Medulla oblongata (tissue), 1 donor: ENCODE results near the gene HIVEP3.
A peak's percentile ranks its signal among the peaks of the same experiment; 100 is the strongest.
"Not testable (repeated sequence)": the region's sequence is repeated elsewhere in the genome, so short reads cannot be mapped to it uniquely, and the experiment has no call there.

Experiments
- DNase-seq: peaks from one replicate; pipeline ENCODE4 v3.0.0-alpha.2; 2015; ENCODE audit errors: extremely low spot score

Gene HIVEP3

DNA sequence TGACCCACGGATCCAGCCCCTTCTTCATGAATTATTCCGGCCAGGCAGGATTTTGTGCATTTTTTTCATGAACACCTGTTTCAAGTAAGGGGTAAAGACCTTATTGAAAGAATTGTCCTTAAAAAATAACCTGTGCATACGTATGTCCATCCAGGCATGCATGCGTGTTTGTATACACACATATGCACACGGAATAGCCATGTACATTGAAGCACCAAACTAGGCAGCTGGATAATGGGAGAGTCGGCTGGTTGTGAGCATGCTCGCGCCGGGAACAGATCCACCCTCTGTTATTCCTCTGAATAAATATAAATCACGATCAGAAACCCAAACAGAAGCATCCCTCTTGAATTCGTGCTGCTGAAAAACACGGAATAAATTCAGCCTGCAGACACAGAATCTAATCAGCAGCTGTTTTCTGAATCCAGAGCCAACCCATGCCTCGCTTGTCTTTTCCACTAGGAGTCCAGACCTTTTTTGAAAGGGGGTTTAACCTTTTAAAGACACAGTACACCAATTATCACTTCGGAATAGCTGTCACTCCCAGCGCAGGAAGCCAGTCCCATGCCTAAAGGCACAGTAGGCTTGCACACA lies at the start of gene HIVEP3:
Gene HIVEP3, minus strand, starts transcription at position 473 of the 594 bp plus-strand sequence.
- DNase-seq: peak; percentile 57

DNA sequence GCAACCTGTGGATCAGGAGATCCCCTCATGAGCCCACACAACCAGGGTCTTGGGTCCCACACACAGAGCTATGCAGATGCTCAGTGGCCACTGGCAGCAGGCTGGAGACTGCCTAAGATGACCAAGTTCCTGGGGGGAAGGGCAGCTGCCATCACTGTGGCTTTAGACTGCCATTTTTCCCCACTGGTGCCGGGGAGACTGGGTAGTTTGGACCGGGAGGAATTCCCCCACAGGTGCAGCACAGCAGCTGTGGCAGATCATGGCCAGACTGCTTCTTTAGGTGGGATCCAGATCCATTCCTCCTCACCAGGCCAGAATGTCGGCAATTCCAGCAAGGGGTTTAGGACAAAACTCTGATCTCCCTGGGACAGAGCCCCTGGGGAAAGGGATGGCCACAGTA lies 45.7 kb upstream of the HIVEP3 start:
- DNase-seq: no peak

DNA sequence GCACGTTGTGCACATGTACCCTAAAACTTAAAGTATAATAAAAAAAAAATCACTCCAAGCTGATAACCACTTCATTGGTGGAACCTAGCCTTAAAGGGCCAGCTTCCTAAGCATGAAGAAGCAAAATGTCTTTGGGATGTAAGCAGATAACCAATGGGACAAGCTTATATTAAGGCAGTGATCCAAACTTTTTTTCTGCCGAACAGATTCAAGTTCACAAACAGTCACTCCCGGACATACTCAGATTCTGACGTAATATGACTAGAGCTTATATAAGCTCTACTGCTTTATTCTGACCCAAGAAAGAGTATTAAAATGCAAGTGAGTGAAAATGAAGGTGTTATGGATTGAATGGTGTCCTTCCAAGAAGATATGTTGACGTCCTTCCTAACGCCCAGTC lies 44.9 kb upstream of the HIVEP3 start:
- DNase-seq: no peak

DNA sequence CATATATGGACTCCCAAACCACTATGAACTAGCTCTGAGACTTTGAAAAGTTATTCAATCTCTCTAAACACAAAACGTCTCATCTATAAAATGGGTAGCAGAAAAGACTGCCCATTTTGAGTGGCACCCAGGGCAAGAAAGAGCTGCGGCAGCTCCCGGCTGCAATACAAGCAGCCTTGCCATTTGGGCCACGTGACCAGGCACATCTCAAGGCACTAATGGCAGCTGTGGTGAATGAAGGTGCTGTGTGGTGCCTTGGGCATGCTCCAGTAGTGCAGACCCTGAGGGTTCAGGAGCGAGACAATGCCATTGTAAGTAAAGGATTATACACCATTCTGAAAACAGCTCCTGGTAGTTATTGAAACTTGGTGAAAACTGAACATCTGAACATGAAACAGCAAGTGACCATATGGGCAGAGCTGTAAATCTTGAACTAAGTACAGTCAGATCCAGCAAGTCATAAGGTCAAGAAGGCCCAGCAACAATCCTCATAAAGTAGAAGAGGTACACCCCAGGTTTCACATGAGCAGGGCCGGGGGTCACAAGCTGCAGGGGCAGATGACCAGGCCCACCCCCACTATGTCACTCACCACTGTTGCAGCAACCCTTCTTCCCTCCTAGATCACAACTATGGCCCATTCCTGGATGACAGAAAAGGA lies 39.4 kb upstream of the HIVEP3 start:
- no peak for DNase-seq

DNA sequence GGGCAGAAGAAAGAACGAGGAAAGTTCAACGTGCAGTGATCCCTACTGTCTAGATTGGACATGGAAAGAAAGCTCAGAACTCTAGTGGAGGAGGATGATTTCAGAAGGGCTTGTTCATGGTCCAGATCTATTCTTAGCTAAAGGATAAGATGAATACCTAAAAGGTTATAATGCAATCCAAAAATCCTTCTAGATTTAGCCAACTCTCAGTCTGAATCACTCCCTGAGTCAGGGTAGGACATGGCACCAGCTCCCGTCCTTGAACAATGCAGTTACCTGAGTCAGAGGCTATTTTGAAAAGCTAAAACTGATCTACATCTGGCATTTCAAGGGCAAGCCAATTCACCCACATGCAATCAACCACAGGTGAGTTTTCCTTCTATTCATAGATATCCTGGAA lies 38.8 kb upstream of the HIVEP3 start:
- DNase-seq: no peak

DNA sequence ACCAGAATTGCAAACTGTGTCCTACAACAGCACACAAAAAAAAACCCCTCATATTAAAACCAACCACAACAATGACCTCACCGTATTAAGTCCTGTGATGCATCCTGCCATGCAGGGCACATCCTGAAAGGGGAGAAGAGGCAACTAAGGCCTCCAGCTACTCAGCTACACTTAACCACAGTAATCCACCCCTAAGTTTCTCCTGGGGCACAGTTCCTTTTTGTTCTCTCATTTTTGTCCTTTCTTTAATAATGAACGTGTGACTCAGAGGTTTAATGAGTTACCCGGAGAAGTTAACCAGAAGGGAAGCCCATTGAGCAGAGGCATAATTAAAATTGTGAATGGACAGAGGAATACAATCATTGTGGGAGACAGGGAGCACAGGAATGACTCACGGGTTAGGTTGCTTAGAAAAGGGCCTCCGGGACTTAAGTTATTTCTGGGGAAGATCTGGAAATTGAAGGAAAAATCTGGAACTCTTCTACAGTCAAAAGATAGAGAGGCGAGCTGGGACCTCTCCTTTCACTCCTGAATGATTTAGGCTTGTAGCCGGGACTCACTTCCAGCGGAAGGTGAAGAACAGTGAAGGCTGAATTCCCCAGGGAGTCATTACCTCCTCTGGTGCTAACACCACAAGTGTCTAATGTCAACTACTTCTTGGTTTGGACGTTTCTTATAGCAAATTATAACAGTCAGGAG lies 36.9 kb upstream of the HIVEP3 start:
- DNase-seq: peak; percentile 4

DNA sequence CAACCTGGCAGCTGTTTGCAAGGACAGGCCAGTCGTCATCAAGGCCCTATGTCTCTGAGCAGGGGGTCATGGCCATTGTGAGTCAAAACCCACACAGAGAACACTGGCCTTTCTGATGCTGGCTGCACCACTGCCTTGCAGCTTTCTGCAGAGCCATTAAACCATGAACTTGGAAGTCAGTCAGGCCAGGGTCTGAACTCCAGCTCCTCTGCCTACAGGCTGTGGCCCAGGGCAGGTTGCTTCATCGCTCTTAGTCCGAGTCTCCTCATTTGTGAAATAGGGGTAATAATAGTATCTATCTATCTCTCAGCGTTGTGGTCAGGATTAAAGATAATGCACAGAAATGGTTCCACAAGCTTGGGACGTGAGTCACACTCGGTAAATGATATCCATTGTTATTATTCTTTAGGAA lies 35.8 kb upstream of the HIVEP3 start:
- DNase-seq: peak; percentile 10

DNA sequence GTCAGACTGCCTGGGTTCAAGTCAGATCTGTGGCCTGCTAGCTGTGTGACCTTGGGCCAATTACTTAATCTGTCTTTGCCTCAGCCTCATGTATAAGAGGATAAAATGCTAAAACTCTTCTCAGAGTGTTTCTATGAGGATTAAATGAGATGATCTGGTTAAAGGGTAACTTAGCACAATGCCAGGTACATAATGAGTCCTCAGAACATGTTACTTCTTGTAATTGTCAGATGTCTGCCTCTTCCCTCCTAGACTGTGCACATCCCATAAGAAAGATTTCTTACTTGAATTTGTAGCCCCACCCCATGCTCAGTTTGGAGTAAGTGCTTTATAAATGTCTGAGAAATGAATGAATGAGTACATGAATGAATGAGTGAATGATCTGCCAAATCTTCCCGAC lies 34.6 kb upstream of the HIVEP3 start:
- no peak for DNase-seq

DNA sequence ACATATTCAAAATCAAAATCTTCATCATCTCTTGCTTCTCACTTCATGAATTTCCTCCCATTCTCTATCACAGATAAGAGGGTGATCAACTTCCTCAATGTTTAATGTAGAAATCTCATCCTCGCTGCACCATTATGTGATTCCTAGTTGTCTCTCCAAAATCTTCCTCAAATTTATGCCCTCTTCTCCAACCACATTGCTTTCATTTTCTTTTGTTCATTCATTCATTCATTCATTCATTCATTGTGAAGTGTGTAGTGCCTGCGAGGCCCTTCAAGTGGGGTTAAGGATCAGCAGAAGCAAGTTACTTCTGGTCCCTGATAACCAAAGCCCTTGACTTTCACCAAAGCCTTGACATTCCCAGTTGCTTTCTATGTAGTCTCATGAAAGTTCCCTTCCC lies 33.5 kb upstream of the HIVEP3 start:
- no peak for DNase-seq

DNA sequence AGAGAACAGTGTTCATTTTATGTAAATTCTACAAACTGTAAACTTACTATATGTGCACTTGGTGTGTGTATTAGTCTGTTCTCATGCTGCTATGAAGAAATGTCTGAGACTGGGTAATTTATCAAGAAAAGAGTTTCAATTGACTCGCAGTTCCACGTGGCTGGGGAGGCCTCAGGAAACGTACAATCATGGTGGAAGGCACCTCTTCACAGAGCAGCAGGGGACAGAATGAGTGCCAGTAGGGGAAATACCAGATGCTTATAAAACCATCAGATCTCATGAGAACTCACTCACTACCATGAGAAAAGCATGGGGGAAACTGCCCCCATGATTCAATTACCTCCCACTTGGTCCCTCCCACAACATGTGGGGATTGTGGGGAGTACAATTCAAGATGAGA lies 32.8 kb upstream of the HIVEP3 start:
- not testable (repeated sequence) for DNase-seq

DNA sequence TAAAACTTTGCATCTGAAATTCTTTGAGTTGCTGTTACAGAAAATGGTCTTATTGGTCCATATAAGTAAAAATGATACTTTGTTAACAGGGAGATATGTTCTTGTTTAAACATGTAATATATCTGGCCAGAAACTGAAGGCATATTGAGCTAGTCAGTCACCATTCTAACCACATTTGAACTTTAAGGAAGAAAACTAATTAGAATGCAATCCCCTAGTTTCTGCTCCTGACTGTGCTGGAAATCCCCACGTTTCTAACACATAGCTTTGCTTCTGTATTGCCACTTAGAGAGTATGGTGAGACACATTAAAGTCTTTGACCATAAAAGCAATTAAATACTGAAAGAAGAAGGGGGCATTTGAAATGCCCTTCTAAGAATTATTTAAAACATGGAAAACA lies 32.1 kb upstream of the HIVEP3 start:
- no peak for DNase-seq

DNA sequence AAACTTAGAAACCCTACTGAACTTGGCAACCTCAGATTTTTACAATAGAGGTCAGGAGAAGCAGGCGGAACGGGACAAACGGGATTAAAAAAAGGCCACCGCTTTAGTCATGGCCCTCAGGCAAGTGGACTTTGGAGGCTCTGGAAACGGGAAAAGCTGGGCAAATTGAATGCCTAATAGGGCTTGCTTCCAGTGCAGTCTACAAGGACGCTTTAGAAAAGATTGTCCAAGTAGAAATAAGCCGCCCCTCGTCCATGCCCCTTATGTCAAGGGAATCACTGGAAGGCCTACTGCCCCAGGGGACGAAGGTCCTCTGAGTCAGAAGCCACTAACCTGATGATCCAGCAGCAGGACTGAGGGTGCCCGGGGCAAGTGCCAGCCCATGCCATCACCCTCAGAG lies 27.2 kb upstream of the HIVEP3 start:
- not testable (repeated sequence) for DNase-seq

DNA sequence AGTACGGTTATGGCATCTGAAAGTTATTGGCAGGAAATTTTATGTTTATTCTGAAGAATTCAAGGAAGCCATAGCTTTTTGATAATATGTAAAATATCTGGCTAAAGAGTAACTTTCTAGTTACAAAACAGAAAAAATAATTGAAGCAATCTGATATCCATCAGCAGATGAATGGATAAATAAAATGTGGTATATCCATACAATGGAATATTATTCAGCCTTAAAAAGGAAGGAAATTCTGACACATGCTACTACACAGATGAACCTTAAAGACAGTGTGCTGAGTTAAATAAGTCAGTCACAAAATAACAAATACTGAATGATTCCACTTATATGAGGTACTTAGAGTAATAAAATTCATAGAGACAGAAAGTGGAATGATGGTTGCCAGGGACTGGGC lies 25.0 kb upstream of the HIVEP3 start:
- DNase-seq: no peak

DNA sequence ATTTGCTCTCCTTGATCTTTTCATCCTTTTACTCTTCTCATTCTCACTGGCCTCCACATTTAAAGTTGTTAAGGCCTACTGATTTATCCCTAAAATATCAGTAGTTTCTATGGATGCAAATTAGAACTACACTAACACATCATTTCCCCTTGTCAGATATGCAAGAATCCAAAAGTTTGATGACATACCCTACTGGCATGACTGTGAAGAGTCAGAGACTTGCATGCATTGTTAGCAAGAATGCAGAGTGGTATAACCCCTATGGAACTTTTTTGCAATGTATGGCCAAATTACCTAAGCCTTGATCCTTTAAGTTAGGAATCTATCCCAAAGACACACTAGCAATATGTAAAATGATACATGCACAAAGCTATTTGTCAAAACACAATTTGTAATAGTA lies 23.6 kb upstream of the HIVEP3 start:
- no peak for DNase-seq

DNA sequence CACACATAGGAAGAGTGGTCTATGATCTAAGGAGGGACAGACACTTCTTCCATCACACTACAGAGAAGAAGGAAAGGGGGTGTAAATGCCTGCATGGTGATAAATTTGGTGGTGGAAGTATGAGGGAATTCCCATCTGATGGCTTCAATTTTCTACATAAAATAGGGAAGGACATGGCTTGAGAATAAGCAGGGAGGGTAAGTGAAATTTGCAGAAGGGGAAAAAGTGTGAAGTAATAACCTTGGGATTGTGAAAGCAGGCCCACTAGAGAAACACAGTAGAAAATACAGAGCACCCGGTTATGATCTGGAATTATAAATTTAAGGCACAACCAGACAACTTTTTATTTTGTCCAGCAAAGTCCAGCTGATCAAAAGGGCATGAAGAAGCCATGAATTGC lies 22.7 kb upstream of the HIVEP3 start:
- no peak for DNase-seq

DNA sequence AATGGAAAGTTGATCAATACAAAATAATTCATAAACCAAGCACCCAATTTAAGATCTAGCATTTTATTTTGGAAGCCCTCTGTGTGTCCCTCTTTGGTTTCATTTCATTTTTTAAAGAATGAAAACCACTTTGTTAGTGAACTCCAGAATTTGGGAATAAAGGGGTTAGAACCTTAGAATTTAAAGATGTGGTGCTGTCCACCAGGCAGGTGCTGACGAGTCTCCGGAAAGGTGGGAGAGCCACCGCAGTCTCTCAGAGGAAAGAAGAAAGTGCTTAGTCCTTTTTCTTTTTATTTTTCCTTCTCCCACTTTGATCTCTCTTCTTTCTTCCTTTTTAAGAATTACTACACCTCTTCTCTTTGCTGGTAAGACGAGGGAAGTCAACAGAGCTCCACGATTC lies 20.5 kb upstream of the HIVEP3 start:
- DNase-seq: no peak

DNA sequence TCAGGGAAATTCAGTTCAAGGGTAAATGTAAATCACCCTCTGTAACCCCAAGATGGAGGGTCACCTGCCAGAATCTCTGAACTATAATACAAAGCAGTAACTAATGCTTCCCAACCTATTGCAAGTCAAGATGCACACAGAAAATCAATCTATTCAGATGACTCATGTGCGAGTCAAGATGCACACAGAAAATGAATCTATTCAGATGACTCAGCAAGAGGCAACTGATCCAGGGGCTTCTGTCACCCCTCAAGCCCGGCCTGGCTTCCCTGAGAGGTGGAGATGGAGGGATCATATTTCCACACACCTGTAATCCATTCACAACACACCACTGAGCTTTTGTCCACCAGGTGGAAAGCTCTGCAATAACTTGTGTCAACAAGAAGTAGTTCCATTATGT lies 17.4 kb upstream of the HIVEP3 start:
- DNase-seq: no peak

DNA sequence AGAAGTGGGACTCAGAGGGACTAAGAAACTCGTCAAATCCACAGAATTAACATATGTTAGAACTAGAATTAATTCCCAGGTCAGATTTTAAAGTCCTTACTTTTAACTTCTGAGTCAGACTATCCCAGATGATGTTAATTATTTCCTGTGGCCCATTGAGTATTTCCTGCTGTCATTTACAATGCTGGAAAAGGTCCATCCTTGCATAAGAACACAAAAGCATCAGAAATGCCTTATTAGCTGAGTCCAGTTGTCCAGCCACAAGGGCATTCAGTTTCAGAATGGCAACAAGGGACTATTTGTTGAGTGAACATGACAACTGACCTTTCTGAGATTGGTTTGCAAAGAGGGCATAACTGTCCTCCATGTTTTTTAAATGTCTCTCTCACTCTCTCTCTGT lies 16.5 kb upstream of the HIVEP3 start:
- DNase-seq: peak; percentile 76

DNA sequence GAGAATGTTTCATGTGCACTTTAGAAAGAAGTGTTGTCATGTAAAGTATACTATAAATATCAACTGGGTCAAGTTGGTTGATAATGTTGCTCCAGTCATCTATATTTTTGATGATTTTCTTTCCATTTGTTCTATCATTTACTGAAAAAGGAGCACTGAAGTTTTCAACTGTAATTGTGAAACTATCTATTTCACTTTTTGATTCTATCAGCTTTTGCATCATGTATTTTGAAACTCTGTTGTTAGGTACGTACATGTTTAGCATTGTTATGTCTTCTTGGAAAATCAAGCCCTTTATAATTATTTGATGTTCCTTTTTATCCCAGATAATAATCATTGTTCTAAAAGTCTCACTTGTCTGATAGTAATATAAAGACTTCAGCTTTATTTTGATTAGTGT lies 14.4 kb upstream of the HIVEP3 start:
- DNase-seq: no peak

DNA sequence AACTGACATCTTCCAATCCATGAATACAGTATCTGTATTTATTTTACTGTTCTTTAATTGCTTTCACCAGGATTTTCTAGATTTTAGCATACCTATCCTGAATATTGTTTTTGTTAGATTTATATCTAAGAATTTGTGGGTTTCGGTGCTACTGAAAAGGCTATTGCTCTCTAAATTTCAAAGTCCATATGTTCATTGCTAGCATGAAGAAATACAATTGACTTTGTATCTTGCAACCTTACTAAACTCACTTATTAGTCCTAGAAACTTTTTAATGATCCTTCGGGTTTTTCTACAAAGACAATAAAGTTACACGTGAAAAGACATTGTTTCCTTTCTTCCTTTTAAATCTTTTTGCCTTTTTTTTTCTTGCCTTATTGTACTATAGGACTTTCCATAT lies 12.9 kb upstream of the HIVEP3 start:
- DNase-seq: no peak

DNA sequence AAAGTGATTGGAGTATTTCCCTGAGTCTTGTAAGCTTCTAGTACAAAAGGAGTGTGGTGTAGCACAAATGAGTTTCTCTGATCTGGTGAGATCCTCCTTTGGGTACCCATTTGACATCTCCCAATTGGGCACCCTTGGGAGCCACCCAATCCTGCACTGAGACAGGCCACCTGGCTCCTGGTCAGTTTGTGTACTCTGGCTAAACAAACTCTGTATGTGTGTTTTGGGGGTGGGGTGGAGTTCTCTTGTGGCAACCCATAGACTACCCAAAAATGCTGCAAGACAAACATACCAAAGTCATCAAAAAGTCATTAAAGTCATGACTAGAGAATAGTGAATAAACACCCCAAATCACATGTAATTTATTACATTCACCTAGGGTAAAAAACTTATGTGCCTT lies 8.4 kb upstream of the HIVEP3 start:
- DNase-seq: no peak

DNA sequence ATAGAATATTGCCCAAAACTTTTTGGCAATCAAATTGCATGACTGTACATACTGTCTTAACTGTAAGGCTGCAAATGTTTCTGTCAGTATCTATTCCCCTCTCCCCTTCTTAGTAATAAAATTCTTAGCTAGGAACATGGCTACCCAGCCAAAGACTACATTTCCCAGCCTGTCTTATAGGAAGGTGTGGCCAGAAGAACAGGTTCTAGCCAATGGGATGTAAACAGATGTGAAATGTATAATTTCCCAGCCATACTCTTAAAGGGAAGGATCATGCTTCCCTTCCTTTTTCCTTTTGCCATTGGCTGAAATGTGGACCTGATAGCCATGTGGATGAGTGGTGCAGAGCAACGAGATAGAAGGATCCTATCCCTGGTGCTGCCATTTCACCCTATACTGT lies 7.0 kb upstream of the HIVEP3 start:
- no peak for DNase-seq

DNA sequence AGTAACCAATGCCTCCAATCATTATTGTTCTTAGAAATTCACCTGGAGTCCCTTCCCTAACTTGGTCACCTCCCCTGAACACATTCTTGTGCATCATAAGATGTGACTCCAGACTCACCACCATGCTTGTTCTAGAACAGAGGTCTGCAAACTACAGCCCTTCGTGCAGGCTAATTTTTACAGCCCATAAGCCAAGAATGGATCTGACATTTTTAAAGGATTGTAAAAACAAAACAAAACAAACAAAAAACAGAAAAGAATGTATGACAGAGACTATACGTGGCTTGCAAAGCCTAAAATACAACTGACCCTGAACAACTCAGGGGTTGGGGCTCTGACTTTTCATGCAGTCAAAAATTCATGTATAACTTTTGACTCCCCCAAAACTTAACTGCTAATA lies 6.2 kb upstream of the HIVEP3 start:
- DNase-seq: no peak
